ENCODE measurements around the gene CLIC4.

DNA sequence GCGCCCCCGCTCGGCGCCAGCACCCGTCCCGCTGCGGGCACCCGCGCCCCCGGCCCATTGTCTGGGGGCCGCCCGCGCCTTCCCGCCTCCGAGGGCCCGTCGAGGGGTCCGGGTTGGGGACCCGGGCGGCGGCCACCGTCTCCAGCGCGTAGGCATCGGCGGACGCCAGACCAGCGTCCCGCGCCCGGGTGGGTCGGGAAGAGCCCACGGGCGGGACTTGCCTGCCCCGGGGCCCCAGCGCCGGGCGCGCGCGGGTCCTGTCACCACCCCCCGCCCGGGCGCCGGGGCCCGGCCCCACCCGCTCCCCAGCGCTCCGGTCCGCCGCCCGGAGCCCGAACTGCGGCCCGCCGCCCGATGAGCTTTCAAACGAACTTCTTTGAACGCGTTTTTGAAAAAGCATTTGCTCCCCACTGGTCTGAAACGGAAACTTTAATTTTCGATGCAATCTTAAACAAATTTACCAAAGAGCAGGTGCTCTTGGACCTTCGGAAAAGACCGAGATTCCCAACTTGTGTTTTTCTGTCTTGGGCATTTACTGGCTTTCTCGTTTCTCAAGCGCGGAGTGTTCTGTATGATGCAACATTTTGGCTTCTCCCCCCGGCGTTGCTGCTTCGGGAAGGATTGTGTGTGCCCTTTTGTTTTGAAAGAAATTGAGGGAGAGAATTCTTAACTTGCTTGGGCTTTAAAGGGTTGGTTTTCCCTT lies 615 bp downstream of the CLIC4 start:
- TF ChIP-seq CTCF (IDR thresholded peaks at IDR 0.05; ENCODE audit: low read depth, low read length) (no peak), EZH2phosphoT487 (IDR thresholded peaks at IDR 0.05; ENCODE audit: low read depth) (no peak)

All from OCI-LY3 (cell line).